HepG2 (cell line): ENCODE measurements around the gene NRL. TPM values are rescaled to one million over a fixed set of nuclear protein-coding genes. Genes with fewer than 3 reads are reported as not detected.

ENCODE experiments used
- PATZ1 ChIP-seq: sonication (generic); formaldehyde crosslinking; IDR thresholded peaks from 2 replicates; pipeline ENCODE4 v1.4.0; 2020; ENCODE audit warnings: missing genetic modification reagents
- TAF1 ChIP-seq: sonication (generic); formaldehyde crosslinking; IDR thresholded peaks from 2 replicates; pipeline ENCODE4 v1.4.0; 2020; ENCODE audit warnings: missing genetic modification reagents
- ZBTB25 ChIP-seq: IDR thresholded peaks from 2 replicates; pipeline ENCODE4 v1.6.1; 2018; ENCODE audit warnings: missing genetic modification reagents
- ZBTB40 ChIP-seq, 2 experiments: fragments of 450-650 bp in 1 of 2; sonication (generic) in 1 of 2; formaldehyde crosslinking in 1 of 2; IDR thresholded peaks; 2 replicates each; pipeline versions ENCODE4 v1.6.1 to v1.8.0; 2016 to 2022; ENCODE audit warnings: antibody characterized with exemption in 1 of 2, mild to moderate bottlenecking in 1 of 2, missing genetic modification reagents in 1 of 2
- ZNF256 ChIP-seq: sonication (generic); formaldehyde crosslinking; conservative IDR thresholded peaks from 2 replicates; pipeline ENCODE4 v1.4.0; 2020; ENCODE audit warnings: missing genetic modification reagents
- ZNF362 ChIP-seq: sonication (generic); formaldehyde crosslinking; IDR thresholded peaks from 2 replicates; pipeline ENCODE4 v1.4.0; 2020; ENCODE audit warnings: missing genetic modification reagents, mild to moderate bottlenecking, borderline replicate concordance
- polyA plus RNA-seq, 8 experiments: library from polyadenylated mRNA; depleted of rRNA in 3 of 8; stranded (reverse) in 7 of 8; unstranded in 1 of 8; fragments of >200 nt; fragmentation: Illumina TruSeq in 4 of 8; extraction: Trizol in 4 of 8; gene quantifications; 2 replicates each; pipeline versions ENCODE4 v1.2.1 to v1.2.3, GENCODE V29; 2011 to 2016; ENCODE audit warnings: low read depth in 4 of 8, missing spikeins in 1 of 8, mixed read lengths in 1 of 8; ENCODE audit not compliant: insufficient read depth in 1 of 8
- total RNA-seq, 5 experiments: library from RNA; depleted of rRNA; stranded (reverse); fragments of >200 nt; fragmentation: Illumina TruSeq; extraction: Trizol; gene quantifications; 2 replicates each; pipeline ENCODE4 v1.2.3, GENCODE V29; 2016; ENCODE audit warnings: low read depth in 1 of 5

The NRL gene
- total and polyA plus RNA-seq, 2 of the 13 experiments (the other 11 are each of a cell fraction or from before 2014, with no cell fraction given), result 2.5 to 4.7 TPM

GRCh38 chr14:24110060-24110459, 4.7 kb downstream of the NRL start (continued):
- TF ChIP-seq PATZ1 (CRISPR knock-in tag) (peak; percentile 53), TAF1 (CRISPR knock-in tag) (no peak), ZNF256 (0 out of 2 replicates have a peak, but pooled peaks have one; percentile 28), ZBTB40 (IDR thresholded peaks at IDR 0.05) (no peak), ZBTB40 (CRISPR knock-in tag; IDR thresholded peaks at IDR 0.05) (no peak), ZBTB25 (CRISPR knock-in tag) (0 out of 2 replicates have a peak, but pooled peaks have one; percentile 7), ZNF362 (CRISPR knock-in tag) (peak; percentile 77; the same call in 1 of the 2 replicates)
